Measurements from ENCODE around the gene RGS3.

Gene RGS3

DNA sequence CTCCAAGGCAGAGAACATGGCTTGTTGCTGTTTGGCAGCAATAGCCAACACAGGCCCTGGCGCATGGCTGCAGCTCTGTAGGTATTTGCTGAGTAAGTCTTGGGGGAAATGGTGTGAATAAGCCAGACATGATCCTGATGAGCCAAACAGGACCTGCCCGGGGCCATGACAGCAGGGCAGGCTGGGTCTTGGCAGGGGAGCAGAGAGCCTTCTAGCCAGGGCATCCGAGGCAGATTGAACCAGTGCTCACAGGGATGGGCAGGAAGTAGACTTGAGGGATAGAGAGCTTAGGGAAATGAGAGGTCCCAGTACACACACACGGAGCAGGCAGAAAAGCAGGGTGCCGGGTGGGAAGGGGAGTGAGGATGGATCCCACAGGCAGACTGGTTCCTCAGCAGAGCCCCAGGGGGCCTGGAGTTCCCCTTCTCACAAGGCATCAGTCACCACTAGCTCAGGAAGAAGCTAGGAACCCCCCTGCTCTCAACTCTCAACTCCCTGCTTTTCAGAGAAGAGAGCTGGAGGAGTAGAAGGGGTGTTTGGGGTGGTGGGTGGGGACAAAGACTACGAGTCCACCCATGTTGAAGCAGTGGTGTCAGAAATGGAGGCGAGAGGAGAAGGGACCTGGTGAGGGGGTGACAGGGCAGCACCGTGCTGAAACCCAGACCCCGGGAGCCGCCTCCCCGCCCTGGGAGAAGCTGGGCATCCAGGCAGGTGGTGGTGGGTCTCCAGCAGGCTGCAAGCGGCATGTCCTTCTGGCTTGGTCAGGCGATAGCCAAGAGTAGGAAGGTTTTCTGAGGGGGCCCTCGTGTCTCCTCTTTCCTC lies 111.1 kb downstream of the RGS3 start:
- DNase-seq: no peak

DNA sequence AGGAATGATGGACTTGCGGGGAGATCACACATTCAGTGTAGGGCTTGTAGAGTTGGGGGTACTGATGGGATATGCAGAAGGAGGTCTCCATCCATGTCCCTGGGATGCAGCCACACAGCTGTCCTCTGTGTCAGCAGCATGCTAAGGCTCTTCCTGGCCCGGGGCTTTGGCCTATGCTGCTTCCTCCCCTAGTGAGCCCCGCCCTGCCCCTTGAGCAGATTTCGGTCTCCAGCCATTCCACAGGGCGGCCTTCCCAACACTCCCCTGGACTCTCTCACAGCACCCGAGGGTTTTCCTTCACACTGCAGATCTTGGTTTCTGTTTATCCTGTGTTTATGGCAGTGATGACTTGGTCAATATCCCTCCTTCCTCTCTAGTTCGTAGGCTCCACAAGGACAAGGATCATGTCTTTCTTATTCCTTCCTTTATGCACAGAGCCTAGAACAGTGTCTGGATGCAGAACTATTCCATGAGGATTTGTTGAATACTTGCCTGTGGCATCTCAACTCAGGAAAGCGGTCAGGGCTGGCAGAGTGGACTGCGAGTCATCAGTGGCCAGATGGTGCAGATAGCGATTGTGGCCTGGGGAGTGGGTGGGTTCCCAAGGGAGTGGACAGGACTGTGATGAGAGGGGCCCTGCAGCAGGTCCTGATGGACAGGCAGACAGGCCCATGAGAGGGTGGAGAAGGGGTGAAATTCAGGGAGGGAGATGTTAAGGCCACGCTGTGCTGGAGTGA lies 114.2 kb downstream of the RGS3 start:
- DNase-seq: no peak

- no peak for DNase-seq
Observed at GRCh38 chr9:113578279-113578865, 114.8 kb downstream of the RGS3 start.

DNA sequence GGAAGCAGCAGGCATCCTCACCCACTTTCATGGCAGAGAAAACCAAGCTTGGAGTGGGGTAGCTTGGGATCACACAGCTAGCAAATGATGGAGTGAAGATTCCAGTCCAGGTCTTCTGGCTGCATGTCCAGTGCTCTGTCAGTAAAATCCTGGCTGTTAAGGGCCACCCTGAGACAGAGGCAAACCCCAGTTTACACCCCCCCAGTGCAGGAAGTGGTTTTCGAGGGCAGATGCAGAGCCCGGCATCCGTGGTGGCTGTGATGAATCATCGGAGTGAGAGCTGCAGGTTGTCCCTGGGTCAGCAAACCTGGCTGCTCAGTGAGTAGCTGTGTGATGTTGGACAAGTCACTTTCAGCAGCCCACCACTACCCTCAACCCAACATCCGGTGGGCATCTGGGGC lies 115.4 kb downstream of the RGS3 start:
- no peak for DNase-seq

DNA sequence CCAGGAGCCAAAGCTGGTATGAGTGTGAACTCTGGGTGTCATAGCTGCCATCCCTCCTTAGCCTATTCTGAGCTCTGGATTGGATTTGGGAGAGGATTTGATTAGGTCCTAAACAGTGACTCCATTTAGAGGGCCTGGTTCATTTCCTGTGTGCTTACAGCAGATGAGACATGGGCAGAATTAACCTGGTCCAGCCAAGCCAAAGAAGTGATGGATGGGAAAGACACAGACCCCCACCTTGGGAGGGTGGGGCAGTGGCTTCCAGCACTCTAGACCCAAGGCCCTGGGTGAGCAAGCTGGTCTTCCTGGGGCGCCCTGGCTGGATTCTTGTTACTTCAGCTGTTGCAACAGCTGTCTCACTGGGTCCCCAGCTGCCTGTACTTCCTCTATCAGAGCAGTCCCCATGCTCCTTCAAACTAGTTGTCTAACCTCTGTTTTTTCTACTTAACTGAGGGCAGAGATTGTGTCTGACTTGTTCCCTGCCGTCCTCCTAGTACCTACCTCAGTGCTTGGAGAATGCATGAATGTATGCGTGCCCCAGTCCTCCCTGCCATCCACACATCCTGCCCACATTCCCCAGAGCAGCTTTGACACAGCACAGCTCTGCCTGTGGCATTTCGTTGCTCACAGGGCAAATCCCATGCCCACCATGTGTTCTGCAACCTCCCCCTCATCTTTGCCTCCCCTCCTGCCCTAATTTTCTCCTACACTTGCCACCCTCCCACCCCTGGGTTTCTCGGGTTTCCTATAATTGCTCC lies 115.9 kb downstream of the RGS3 start:
- DNase-seq: no peak

DNA sequence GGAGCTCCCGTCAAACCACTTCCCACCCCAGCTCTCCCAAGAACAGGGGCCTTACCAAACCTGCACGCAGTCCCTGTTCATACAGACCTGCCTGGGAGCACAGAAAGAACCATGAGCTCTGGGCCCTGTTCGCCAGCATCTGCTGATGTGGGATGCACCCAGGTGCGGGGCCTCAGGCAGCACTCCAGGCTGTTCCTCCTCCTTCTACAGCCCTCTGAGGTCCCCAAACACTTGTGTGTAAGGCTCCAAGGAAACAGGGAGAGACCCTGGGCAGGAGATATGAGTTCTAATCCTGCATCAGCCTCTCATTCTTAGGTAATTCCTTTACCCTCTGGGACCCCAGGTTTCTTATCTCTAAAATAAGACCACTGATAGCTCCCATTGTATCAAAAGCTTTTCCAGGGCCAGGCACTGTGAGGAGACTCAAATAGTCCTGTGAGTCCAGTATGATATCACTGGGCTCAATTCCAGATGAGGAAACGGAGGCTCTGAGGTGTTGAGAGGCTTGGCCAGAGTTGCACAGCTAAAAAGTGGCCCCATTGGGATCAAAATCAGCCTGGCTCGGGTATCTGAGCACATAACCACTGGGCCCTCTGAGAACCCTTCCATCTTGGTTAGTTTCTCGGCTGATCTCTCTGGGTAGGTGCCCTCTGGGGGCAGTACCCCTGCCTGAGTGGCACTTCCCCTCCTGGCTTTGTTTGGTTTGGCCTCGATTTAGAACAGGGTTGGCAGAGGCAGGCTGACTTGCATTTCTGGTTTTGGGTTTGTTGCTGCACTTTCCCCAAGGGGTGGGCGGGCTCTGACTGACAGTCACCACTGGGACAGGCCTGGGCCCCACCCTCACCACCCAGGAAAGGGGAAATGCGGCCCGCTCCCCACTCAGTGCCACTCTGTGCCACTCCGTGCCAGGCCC lies 116.8 kb downstream of the RGS3 start:
- DNase-seq: no peak

DNA sequence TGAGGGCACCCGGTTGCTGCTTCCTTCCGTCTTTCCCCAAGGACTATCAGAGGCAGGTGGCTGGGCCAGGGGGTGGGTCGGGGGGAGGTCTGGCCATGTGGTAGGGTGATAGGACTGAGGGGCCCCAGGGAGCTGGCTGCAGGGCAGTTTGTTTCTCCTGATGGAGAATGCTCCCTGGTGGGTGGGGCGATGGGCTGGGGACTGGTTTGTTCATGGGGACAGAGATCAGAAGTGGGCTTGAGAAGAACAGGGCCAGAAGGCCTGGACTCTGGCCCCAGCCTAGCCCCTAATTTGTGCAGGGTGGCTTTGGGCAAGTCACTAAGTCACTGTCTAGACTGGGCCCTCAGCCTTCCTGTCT lies 117.4 kb downstream of the RGS3 start:
- DNase-seq: no peak

DNA sequence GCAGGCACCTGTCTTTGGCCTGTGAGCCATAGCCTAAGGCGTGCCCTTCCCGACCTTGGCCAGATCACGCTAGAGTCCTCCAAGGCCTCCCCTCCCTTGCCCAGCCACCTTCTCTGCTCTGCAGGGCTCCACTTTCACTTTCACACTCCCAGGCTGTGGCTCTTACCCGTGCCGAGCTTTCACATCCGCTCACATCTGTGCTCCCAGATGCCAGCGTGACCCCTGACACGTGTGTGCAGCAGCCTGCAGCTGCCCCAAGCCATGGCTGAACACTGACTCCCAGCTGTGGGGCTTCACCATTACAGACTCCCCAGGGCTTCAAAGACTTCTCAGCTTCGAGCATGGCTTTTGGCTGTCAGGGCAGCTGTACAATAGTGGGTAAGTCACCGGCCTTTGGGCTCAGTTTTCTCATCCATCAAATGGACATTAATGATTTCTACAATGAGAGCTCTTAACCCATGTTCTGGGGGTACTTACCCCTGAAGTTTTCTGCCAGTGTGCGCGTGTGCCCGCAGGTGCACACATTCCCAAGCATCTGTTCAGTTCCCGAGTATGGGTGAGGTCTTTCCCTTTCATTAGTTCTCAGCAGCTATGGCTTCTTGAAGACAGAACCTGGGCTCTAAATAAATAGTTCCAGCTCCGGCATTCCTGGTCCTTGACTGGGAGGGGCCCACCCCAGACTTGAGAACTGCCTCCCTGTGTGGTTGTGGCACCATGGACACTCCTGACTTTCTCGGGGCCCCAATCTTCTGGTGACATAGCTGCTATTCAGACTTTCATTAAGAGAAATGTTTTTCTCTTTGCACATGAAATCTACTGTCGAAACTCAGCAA lies 118.6 kb downstream of the RGS3 start:
- DNase-seq: no peak

DNA sequence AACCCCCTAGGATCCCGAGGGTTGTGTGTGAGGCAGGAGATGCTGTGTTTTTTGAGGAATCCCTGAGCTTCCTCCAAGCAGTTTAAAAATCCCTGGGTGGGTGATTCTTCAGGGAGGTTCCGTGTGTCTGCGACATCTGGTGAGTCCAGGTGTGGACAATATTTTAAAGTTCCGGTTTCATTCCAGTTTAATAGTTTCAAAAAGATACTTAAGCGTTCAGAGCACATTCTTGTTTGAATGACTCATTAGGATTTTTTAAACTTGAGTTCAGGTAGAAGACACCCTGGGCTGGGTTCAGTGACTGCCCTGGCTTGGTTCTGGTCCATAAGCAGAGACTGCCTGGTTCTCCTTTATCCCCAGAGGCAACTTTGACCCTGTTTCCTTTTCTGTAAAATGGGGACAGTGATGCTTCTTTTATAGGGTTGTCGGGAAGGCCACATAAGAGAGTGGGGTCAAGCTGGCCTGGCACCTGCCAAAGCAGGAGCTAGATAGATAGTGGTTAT lies 119.2 kb downstream of the RGS3 start:
- DNase-seq: no peak

- no peak for DNase-seq
Observed at GRCh38 chr9:113583511-113584427, 120.2 kb downstream of the RGS3 start.

GRCh38 chr9:113584428-113585084 lies 121.0 kb downstream of the RGS3 start:
- DNase-seq: no peak

DNA sequence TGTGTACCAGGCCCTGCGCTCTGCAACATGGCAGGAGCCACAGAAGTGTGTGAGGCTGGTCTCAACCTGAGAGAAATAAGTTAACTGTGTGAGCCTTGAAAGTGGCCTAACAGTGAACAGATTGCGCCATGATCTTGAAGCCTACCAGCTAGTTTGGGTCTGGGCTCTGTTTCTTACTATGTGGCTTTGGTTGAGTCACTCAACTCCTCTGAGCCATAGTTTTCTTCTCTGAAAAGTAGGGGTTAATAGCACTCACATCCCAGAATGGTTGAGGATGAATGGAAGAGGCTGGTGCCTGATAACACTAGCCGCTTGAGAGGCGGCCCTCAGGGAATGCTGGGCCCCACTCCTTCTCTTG lies 121.5 kb downstream of the RGS3 start:
- no peak for DNase-seq

GRCh38 chr9:113585555-113585954 lies 122.0 kb downstream of the RGS3 start:
- DNase-seq: no peak

DNA sequence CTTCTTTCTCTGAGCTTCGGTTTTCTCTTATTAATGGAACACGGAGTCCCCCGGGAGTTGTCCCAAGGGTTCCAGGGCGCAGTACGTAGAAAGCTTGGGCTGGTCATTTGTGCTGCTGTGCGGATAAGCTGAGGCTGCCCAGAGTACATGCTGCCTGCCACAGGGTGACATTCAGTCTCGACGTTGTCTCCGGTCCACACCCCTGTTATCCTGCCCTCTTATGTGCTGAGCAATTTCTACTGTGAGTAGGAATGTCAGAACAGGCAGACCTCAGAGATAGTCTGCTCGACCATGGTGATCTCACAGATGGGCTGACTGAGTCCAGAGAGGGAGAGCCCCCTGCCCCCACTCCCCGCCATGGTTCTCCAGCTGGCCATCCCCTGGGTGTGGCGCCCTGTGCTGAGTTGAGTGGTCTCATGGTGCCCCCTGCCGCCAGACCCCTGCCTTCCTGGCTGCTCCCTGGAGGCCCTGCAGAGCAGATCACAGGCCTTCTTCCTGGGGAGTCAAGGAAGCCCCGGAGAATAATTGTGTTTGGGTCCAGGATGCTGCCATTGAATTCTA lies 124.0 kb downstream of the RGS3 start:
- no peak for DNase-seq

DNA sequence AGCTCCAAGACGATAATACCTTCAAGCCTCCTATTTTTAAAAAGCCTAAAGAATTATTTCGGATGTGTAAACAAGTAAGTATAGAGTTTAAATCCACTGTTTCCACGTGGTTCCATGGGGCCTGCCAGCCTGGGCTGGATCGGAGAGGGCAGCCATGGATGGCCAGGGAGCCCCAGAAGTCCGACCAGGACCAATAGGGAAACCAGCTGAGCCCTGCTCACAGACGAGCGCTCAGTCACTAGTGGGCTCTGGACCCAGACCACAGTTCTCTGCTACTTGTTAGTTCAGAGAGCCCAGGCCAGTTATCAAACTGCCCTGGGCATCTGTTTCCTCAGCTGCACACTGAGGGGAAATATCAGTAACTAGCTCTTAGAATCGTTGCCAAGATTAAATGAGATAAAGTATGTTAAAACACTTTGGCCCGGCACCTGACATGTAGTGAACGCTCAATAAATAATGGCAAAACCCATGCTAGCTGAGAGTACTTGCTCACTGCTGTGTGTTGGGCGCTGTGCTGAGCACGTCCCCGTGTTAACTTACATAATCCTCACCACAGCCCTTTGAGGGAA lies 124.8 kb downstream of the RGS3 start:
- no peak for DNase-seq

GRCh38 chr9:113588936-113589335 lies 125.4 kb downstream of the RGS3 start:
- DNase-seq: no peak

GRCh38 chr9:113589407-113589806 lies 125.9 kb downstream of the RGS3 start:
- no peak for DNase-seq

DNA sequence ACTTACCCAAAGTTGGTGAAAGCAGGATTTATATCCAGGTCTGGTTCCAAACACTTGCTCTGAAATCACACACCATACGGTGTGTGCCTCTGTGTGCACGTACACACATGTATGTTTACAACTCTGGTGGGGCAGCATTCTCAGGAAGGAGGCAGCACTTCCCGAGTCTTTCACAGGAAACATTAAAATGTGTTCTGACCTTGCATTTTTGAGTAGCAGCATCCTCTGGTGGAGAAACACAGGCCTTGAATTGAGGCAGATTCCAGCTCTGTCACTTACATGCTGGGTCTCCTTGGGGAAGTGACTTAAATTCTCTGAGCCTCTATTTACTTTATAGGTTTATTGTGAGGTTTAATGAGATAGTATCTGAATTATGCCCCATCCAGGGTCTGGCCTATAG lies 126.4 kb downstream of the RGS3 start:
- DNase-seq: no peak

GRCh38 chr9:113590389-113590788 lies 126.9 kb downstream of the RGS3 start:
- no peak for DNase-seq
